Skin epidermis (tissue), 12 donors: ENCODE results near the gene FBN1.

Experiments used
- H3K27ac ChIP-seq, 21 experiments: fragments of 200-600 bp; sonication (generic) in 11 of 21; one replicate each; pipeline ENCODE4 v1.5.0; 2020; ENCODE audit warnings: mild to moderate bottlenecking in 3 of 21, inconsistent platforms in 2 of 21, moderate library complexity in 2 of 21
- H3K4me3 ChIP-seq, 7 experiments: fragments of 200-600 bp; sonication (generic) in 2 of 7; one replicate each; pipeline ENCODE4 v1.5.0; 2020; ENCODE audit warnings: inconsistent platforms in 2 of 7, mild to moderate bottlenecking in 2 of 7, moderate library complexity in 1 of 7

The FBN1 gene

GRCh38 chr15:48653913-48654670 lies 8.6 kb upstream of the FBN1 start:
- Histone ChIP-seq H3K4me3 (no peak overlapping the region), H3K27ac (peak overlapping the region in 2 of 21 experiments; percentile 3 to 8)

GRCh38 chr15:48653216-48653615 lies 7.7 kb upstream of the FBN1 start:
- Histone ChIP-seq H3K4me3 (no peak overlapping the region), H3K27ac (no peak overlapping the region)

- Histone ChIP-seq H3K4me3 (no peak overlapping the region), H3K27ac (peak overlapping the region in 1 of 21 experiments; percentile 32)
Measured at GRCh38 chr15:48652510-48653076, 7.1 kb upstream of the FBN1 start.

DNA sequence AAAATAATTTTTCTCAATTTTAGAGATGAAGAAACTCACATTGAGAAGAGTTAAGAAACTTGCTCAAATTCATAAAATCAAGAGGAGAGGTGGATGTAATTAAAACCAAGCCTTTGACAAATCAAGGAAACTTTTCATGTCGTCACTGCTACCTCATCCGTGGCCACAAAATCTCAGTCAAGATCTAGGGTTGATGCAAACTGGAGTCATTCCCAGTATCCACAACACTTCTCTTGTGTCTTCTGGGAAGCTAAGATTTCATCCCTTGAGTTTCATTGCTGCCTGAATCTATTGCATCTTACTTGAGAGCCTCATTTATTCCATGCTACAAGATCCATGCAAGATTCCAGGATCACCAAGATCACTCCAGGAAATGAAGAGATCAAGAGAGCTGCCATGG lies 5.4 kb upstream of the FBN1 start:
- no peak overlapping the region for H3K4me3 ChIP-seq
- no peak overlapping the region for H3K27ac ChIP-seq

GRCh38 chr15:48647962-48648361 lies 2.5 kb upstream of the FBN1 start:
- Histone ChIP-seq H3K27ac (no peak overlapping the region), H3K4me3 (no peak overlapping the region)

DNA sequence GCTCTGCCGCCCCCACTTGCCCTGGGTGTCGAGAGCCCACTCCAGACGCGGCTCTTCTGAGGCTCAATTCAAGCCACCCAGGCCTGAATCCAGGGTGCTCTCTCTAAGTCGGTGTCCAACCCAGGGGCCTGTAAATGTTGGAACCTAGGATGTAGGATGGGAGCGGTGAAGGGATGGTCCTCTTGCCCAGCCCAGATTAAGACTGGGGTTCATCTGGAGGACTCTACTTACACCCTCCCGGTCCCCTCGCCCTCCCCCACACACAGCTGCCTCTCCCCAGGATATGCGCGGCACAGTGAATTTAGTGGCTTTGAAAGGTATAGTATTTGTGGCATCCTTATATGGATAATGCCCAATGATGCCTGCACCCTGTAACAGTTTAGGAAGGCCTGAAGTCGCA lies 822 bp upstream of the FBN1 start:
- peak overlapping the region; percentile 42 to 66 (median 56) for H3K4me3 ChIP-seq
- H3K27ac ChIP-seq: peak overlapping the region in 20 of 21 experiments; percentile 36 to 94 (median 82)

DNA sequence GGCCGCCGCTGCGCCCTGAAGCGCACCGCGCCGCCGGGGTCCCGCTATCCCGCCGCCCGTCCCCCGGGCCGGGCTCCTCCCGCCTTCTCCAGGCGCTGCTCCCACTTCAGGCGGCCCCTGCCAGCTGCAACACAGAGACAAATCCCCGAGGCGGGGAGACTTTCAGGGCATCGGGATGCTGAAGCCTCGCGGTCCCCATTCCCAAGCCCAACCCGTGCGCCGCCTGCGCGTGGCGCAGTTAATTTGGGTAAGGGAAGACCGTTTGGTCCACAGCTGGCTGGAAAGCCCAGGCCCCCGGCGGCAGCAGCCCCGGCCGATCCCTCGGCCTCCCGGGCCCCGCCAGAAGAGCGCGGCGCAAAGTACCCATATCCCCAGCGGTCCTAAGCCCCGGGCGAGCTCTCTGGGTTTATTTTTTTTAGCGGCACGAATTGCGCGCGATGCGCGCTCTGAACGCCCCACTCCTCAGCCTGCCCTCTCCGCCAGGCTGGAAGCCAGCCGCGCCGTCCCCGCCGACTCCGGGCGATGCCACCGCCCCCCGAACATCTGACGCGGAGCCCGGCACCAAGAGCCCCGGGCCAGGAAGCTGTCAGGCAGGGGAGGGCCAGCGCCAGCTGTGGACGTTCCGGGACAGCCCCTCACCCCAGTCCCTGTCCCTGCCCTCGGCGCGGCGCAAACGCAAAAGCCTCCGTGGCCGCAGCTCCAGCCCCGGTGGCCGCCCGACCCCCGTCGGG lies 517 bp downstream of the FBN1 start:
- peak overlapping the region; percentile 42 to 66 (median 56) for H3K4me3 ChIP-seq
- peak overlapping the region in 20 of 21 experiments; percentile 64 to 94 (median 82) for H3K27ac ChIP-seq

DNA sequence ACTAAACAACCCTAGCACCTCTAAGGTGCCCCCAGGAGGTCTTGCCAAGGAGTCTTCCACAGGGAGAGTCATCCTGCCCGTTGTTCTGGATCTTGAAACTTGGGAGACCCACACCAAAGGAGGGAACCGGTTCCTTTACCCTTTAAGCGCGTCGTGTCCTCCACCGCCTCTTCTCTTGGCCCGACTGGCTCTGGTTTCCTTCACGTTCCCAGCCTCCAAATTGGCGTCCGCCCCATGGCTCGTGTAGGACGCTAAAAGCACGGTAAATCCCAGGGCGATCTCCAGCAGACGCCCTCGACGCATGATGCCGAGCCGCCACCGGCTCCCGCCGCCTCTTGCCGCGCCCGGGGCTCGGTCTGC lies 1.1 kb downstream of the FBN1 start:
- H3K4me3 ChIP-seq: peak overlapping the region; percentile 42 to 66 (median 56)
- H3K27ac ChIP-seq: peak overlapping the region in 20 of 21 experiments; percentile 64 to 94 (median 82)

DNA sequence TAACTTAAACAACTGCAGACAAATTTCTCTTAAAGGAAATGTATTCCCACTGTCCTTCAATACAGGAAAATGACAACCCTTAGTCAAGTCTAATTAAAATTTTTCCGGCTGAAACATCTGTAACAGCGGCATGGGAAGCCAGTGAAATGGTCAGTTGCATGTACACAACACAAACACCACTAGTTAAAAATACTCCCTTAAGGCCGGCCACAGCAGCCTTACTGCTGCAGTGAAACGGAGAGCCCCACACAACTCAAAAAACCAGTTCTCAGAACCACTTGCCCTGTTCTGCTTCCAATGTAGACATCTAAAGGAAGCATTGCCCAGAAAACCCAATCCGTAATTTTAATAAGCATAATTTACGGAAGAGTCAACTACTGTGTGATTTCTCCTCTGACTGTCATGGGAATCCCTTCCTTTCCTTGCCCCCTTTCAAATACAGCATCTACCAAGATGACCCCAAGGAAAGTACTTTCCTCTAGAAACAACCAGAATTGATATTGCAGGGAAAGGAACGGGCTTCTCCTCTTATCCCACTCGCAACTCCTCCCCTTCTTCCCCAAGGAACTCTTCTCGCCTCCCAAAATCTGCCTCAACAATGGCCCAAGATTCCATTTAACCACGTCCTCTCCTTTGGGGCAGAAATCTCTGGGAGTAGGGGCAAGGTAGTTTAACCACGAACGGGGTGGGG lies 1.6 kb downstream of the FBN1 start:
- H3K4me3 ChIP-seq: peak overlapping the region; percentile 42 to 66 (median 56)

GRCh38 chr15:48643206-48643605 lies 2.3 kb downstream of the FBN1 start:
- Histone ChIP-seq H3K27ac (peak overlapping the region in 11 of 21 experiments; percentile 65 to 94 (median 84)), H3K4me3 (peak overlapping the region in 6 of 7 experiments; percentile 42 to 66 (median 54))

More for the DNA sequence above, 1.6 kb downstream of the FBN1 start:
- peak overlapping the region in 20 of 21 experiments; percentile 64 to 94 (median 82) for H3K27ac ChIP-seq

GRCh38 chr15:48642795-48643194 lies 2.7 kb downstream of the FBN1 start:
- H3K27ac ChIP-seq: peak overlapping the region in 6 of 21 experiments; percentile 74 to 94 (median 82)
- peak overlapping the region in 6 of 7 experiments; percentile 5 to 66 (median 50) for H3K4me3 ChIP-seq

DNA sequence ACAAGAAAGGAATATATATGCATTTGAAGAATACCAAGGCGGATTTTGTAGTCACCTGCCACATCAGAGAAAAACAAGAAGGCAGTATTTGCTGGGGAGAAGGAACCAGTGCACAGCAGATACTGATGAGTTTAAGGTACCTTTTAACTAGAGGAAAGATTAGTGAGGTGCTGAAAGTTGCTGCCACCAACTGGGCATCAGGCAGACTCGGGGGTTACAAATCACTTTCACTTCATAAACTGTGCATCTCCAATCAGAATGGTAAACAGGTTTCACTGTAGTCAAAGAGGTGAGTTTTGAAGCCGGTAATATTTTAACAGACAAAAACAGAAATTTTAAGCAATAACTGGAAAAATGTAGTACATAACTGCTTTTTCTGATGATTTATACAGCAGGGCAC lies 4.1 kb downstream of the FBN1 start:
- Histone ChIP-seq H3K27ac (peak overlapping the region in 3 of 21 experiments; percentile 1 to 53 (median 15)), H3K4me3 (no peak overlapping the region)

DNA sequence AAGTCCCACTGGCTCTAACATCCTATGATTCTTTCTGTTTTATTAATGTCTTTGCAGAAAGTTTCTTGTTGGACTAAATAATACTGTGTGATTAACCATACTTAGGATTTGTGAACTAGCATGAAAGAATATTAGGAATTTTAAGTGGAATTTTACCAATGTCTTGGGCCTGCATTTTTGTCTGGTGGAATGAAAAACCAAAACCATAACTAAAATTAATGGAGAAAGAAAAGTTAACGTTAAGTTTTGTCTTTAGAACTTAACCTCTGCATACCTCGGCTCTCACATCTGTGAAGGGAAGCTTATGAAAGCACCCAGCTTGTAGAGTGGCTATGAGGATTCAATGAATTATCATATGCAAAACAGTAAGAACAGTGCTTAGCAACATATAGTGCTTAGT lies 6.5 kb downstream of the FBN1 start:
- Histone ChIP-seq H3K4me3 (no peak overlapping the region), H3K27ac (peak overlapping the region in 1 of 21 experiments; percentile 30)

DNA sequence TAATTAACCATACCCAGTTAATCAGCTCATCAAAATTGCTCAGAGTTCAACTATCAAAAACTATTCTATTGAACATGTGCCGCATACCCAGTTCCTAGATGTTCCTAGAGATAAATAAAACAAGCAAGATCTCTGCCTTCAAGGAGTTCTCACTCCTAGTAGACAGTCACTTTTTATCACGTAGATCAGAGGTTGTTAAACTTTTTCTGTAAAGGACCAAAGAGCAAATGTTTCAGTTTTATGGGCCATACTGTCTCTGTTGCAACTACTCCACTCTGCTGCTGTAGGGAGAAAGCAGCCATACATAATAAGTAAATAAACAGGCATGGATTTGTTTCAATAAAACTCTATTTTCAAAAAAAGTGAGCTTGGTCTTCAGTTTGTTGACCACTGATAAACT lies 7.9 kb downstream of the FBN1 start:
- H3K27ac ChIP-seq: peak overlapping the region in 1 of 21 experiments; percentile 46
- no peak overlapping the region for H3K4me3 ChIP-seq

GRCh38 chr15:48636511-48636910 lies 9.0 kb downstream of the FBN1 start:
- Histone ChIP-seq H3K27ac (peak overlapping the region in 6 of 21 experiments; percentile 4 to 52 (median 30)), H3K4me3 (no peak overlapping the region)

DNA sequence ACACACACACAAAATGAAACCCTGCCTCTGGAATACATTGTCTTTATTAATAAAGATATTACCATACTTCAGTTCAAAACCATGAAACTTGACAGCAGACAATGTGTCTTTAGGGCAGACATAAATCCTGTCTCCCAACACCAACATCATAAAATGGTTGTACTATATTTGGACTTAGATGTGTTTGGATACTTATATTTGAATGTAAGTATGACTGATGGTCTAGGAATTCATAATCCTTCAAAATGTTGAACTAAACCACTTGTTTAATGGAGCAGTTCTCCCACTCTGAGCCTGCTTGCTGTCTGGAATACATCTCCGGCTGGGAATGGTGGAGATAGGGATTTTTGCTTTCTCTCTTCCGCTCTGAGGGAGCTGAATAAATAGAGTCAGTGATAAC lies 10.6 kb downstream of the FBN1 start:
- H3K4me3 ChIP-seq: no peak overlapping the region
- no peak overlapping the region for H3K27ac ChIP-seq

DNA sequence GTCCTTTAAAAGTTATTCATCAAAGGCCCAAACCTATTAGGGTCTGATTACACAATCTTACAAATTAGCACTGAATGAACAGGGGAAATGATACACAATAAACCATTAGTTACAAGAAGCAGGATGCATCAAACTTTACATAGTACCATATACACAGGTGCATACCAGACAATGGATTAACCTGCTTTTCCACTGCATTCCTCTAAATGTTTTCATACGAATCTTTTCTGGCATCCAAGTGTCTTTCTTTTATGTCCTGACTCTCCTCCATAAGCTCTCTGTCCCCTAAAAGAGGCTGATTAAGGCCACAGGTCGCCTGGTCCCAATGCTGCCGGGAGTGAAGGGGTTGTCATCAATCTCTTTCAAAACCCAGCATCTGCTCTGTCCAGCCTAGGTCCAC lies 11.4 kb downstream of the FBN1 start:
- no peak overlapping the region for H3K27ac ChIP-seq
- no peak overlapping the region for H3K4me3 ChIP-seq

DNA sequence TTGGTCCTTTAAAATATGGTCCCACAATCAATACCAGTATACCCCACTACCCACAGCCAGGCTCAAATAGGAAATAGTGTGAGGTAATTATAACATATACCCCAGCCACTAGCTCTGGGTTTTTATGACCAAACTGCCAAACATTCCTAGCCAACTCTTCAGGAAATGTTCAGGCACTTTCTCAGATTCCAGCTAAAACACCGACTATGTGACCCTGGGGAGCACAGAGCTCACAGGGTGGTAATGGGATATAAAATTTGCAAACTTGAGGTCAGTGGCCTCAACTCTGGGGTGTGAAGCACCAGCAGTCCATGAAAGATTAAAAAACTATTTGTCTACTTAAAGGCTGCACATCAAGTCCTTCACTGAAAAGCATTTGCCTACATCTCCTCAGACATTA lies 12.9 kb downstream of the FBN1 start:
- no peak overlapping the region for H3K4me3 ChIP-seq
- H3K27ac ChIP-seq: peak overlapping the region in 1 of 21 experiments; percentile 20

- Histone ChIP-seq H3K27ac (peak overlapping the region in 3 of 21 experiments; percentile 7 to 46 (median 17)), H3K4me3 (no peak overlapping the region)
Measured at GRCh38 chr15:48631176-48631770, 14.2 kb downstream of the FBN1 start.
